Muscle layer of colon (tissue), 2 donors: ENCODE results near the gene GABBR1.
"Not testable (repeated sequence)": the region's sequence is repeated elsewhere in the genome, so short reads cannot be mapped to it uniquely, and the experiment has no call there.

ENCODE experiments used
- H3K27ac ChIP-seq: one replicate; pipeline ENCODE4 v1.7.0; 2013; ENCODE audit warnings: low read depth, mild to moderate bottlenecking, low read length, moderate library complexity
- H3K27me3 ChIP-seq, 2 donors: one replicate each; pipeline ENCODE4 v1.7.0; 2013; ENCODE audit warnings: low read length in 2 of 2, mild to moderate bottlenecking in 2 of 2; ENCODE audit not compliant: insufficient read depth in 2 of 2, control insufficient read depth in 1 of 2
- H3K36me3 ChIP-seq: one replicate; pipeline ENCODE4 v1.7.0; 2013; ENCODE audit warnings: mild to moderate bottlenecking, low read length; ENCODE audit not compliant: insufficient read depth
- H3K4me1 ChIP-seq: one replicate; pipeline ENCODE4 v1.7.0; 2013; ENCODE audit warnings: mild to moderate bottlenecking, low read length; ENCODE audit not compliant: insufficient read depth
- H3K4me3 ChIP-seq, 2 donors: one replicate each; pipeline ENCODE4 v1.7.0; 2013; ENCODE audit warnings: low read length in 2 of 2, low read depth in 1 of 2, mild to moderate bottlenecking in 1 of 2, moderate library complexity in 1 of 2
- H3K9ac ChIP-seq: one replicate; pipeline ENCODE4 v1.7.0; 2013; ENCODE audit warnings: low read length
- H3K9me3 ChIP-seq: one replicate; pipeline ENCODE4 v1.7.0; 2013; ENCODE audit warnings: mild to moderate bottlenecking, low read length
- donor health status: abdominal sarcoma.
- donor health status: Adenocarcinoma of cecum.

The GABBR1 gene

GRCh38 chr6:29632789-29633533 is at the start of gene GABBR1:
GABBR1 (minus strand) TSS chr6:29633183; CDS start chr6:29632385, 798 bp downstream.
- Histone ChIP-seq H3K4me1 (peaks cover 19% of the 10 kb centered on the region), H3K27ac (peak within 1 kb of the TSS; percentile 55), H3K27me3 (no peaks in the 10 kb centered on the region), H3K9me3 (no peaks in the 10 kb centered on the region), H3K9ac (peak within 1 kb of the TSS; percentile 49), H3K36me3 (no peaks in the 10 kb centered on the region), H3K4me3 (peak within 1 kb of the TSS; percentile 49 to 93)

GRCh38 chr6:29681811-29682210 is 48.8 kb upstream of the GABBR1 start:
- H3K27me3 ChIP-seq = no peaks in the 10 kb centered on the region
- H3K9ac ChIP-seq = no peak overlapping the region
- no peak overlapping the region for H3K27ac ChIP-seq
- H3K4me1 ChIP-seq = no peaks in the 10 kb centered on the region
- no peaks in the 10 kb centered on the region for H3K9me3 ChIP-seq
- no peaks in the 10 kb centered on the region for H3K36me3 ChIP-seq
- H3K4me3 ChIP-seq = no peak overlapping the region

DNA sequence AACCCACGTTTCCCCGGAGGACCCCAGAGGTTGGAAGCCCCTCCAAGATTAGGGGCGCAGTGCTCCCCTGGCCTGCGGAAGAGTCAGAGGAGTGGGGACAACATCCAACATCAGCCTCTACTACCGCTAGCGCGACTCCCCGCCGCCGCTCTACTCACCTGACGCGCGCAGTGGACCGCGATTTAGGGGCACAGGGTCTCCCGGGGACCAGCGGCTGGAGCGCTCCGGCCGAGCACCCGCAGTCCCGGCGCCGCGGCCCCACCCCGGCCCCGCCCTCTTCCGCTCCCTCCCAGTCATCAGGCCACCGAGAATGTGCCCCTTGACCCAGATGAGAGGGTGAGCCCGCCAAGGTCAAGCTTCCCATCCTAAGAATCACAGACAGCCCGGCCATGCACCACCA is 47.9 kb upstream of the GABBR1 start, which contains the start of gene ZFP57:
Gene ZFP57 (minus strand): TSS at position 249 of the 400 bp plus-strand sequence. CDS start 4,149 bp downstream, outside the sequence.
- H3K36me3 ChIP-seq = no peaks in the 10 kb centered on the region
- no peaks in the 10 kb centered on the region for H3K9me3 ChIP-seq
- H3K4me3 ChIP-seq = no peak within 1 kb of the TSS
- no peak within 1 kb of the TSS for H3K9ac ChIP-seq
- no peaks in the 10 kb centered on the region for H3K27me3 ChIP-seq
- H3K27ac ChIP-seq = no peak within 1 kb of the TSS
- no peaks in the 10 kb centered on the region for H3K4me1 ChIP-seq

- no peaks in the 10 kb centered on the region for H3K9me3 ChIP-seq
- no peak overlapping the region for H3K9ac ChIP-seq
- H3K27me3 ChIP-seq = no peaks in the 10 kb centered on the region
- no peak overlapping the region for H3K27ac ChIP-seq
- H3K4me3 ChIP-seq = no peak overlapping the region
- H3K36me3 ChIP-seq = no peaks in the 10 kb centered on the region
- H3K4me1 ChIP-seq = no peaks in the 10 kb centered on the region
Observed at GRCh38 chr6:29680416-29680815, 47.4 kb upstream of the GABBR1 start.

DNA sequence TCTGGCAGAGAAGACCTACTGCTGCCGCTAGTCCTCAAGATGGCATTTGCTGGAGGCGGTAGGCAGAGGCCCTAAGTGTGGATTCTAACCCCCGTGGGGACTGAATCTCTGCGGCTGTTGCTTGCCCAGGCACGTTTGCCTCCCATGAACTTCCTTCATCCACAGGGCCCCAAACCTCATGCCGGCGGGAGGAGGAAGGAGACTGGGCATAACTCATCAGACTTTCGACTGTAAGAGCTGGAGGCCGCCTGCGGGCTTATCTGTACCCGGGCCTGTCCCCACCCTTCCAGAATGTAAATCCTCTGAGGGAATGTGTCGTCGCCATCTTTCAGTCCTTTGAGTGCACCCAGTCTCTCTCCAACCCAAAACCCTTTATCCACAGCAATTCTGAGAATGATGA is 47.0 kb upstream of the GABBR1 start:
- H3K27ac ChIP-seq = no peak overlapping the region
- no peaks in the 10 kb centered on the region for H3K36me3 ChIP-seq
- no peaks in the 10 kb centered on the region for H3K9me3 ChIP-seq
- H3K27me3 ChIP-seq = no peaks in the 10 kb centered on the region
- no peak overlapping the region for H3K4me3 ChIP-seq
- no peaks in the 10 kb centered on the region for H3K4me1 ChIP-seq
- H3K9ac ChIP-seq = no peak overlapping the region

- no peaks in the 10 kb centered on the region for H3K36me3 ChIP-seq
- H3K4me1 ChIP-seq = no peaks in the 10 kb centered on the region
- no peaks in the 10 kb centered on the region for H3K9me3 ChIP-seq
- no peak overlapping the region for H3K4me3 ChIP-seq
- no peaks in the 10 kb centered on the region for H3K27me3 ChIP-seq
- no peak overlapping the region for H3K27ac ChIP-seq
- H3K9ac ChIP-seq = no peak overlapping the region
Observed at GRCh38 chr6:29678114-29678513, 45.1 kb upstream of the GABBR1 start.

- Histone ChIP-seq H3K27me3 (no peaks in the 10 kb centered on the region), H3K4me1 (no peaks in the 10 kb centered on the region), H3K27ac (no peak overlapping the region), H3K9ac (no peak overlapping the region), H3K9me3 (no peaks in the 10 kb centered on the region), H3K36me3 (no peaks in the 10 kb centered on the region), H3K4me3 (no peak overlapping the region)
Observed at GRCh38 chr6:29676981-29677601, 44.1 kb upstream of the GABBR1 start.

DNA sequence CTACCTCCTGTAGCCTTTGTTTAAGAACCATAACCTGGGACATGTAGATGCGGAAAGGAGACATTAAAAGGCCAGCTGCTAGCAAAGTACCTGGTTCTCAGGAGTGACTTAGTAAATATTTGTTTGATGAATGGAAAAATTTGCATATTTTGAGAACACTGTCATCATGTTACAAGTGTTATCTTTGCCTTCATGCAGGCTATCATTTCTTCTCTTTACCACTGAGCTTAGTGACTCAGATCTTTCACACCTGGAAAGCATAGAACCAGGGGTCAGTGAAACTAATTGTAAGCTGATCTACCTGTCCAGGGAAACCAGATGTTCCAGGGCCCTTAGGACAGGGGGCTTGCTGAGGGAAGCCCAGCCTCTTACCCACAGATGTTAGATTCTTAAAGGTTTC is 42.6 kb upstream of the GABBR1 start:
- Histone ChIP-seq H3K9me3 (no peaks in the 10 kb centered on the region), H3K9ac (no peak overlapping the region), H3K4me1 (no peaks in the 10 kb centered on the region), H3K4me3 (no peak overlapping the region), H3K36me3 (no peaks in the 10 kb centered on the region), H3K27ac (no peak overlapping the region), H3K27me3 (peaks cover 2 to 5% of the 10 kb centered on the region in 2 donors)

GRCh38 chr6:29674008-29674407 is 41.0 kb upstream of the GABBR1 start:
- Histone ChIP-seq H3K36me3 (no peaks in the 10 kb centered on the region), H3K4me3 (no peak overlapping the region), H3K27ac (no peak overlapping the region), H3K4me1 (no peaks in the 10 kb centered on the region), H3K9ac (no peak overlapping the region), H3K9me3 (no peaks in the 10 kb centered on the region), H3K27me3 (peaks cover 6 to 10% of the 10 kb centered on the region in 2 donors)

DNA sequence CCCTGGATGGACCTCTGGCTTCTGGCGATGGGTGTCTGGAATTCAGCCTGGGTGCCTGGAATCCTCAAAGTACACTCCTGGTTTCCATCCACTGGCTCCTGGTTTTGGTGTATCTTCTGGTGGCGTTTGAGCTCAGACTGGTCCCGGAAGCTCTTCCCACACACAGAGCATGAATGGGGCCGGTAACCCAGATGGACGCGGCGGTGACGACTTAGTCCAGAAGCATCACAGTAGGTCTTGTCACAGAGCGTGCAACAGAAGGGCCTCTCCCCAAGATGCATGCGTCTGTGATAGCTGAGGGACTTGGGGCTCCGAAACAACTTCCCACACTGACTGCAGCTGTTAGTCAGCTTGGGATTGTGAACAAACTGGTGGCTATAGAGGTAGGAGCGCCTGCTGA is 40.2 kb upstream of the GABBR1 start:
- Histone ChIP-seq H3K27me3 (peaks cover 6 to 10% of the 10 kb centered on the region in 2 donors), H3K9me3 (no peaks in the 10 kb centered on the region), H3K4me3 (no peak overlapping the region), H3K27ac (no peak overlapping the region), H3K36me3 (no peaks in the 10 kb centered on the region), H3K9ac (no peak overlapping the region), H3K4me1 (no peaks in the 10 kb centered on the region)

DNA sequence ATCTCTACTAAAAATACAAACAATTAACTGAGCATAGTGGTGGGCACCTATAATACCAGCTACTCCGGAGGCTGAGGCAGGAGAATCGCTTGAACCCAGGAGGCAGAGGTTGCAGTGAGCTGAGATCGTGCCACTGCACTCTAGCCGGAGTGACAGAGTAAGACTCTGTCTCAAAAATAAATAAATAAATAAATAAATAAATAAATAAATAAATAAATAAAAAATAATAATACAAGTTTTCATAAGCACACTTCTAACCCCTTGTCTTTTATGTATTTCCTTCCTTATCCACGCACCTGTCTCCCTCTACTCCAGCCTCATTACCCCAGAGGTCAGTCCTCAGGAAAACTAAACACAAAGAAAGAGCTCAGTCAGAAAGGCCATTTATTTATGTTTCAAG is 39.1 kb upstream of the GABBR1 start:
- H3K9me3 ChIP-seq, H3K9ac ChIP-seq, H3K4me3 ChIP-seq, H3K36me3 ChIP-seq, H3K27me3 ChIP-seq, H3K4me1 ChIP-seq, H3K27ac ChIP-seq: not testable (repeated sequence)

DNA sequence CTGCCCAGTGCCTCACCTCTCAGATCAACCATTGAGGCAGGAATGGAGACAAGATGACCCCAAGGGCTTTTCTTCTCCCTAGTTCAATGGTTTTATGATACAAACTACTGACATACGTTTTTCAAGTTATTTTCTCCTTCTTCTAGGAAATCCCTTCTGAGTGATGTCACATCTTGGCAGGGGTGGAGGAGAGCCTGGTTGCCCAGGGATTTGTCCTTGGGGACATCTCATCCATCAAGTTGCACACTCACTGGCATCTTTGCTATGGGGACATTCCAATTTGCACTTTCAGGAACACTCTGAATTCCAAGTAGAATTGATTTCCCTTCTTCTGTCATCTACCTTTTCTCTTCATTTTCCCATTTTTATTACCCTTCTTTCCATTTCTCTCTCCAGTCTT is 38.0 kb upstream of the GABBR1 start:
- Histone ChIP-seq H3K27me3 (peaks cover 6 to 10% of the 10 kb centered on the region in 2 donors), H3K36me3 (no peaks in the 10 kb centered on the region), H3K4me1 (no peaks in the 10 kb centered on the region), H3K9me3 (no peaks in the 10 kb centered on the region), H3K4me3 (no peak overlapping the region), H3K9ac (no peak overlapping the region), H3K27ac (no peak overlapping the region)
